CD4-positive, alpha-beta T cell treated with Interleukin-4 for 4 hours (primary cell): Measurements from ENCODE around the gene ZNF433.
A peak's percentile ranks its signal among the peaks of the same experiment; 100 is the strongest.
"Not testable (repeated sequence)": the region's sequence is repeated elsewhere in the genome, so short reads cannot be mapped to it uniquely, and the experiment has no call there.

Experiments used
- DNase-seq: peaks from one replicate; pipeline ENCODE4 v3.0.0-alpha.2; 2020

ZNF433 gene

GRCh38 chr19:12035220-12036172 lies at the start of gene ZNF433:
Gene ZNF433 (minus strand): TSS chr19:12035679. CDS start chr19:12035539, 140 bp downstream.
- peak; percentile 32 for DNase-seq

GRCh38 chr19:12083336-12083735 lies 47.9 kb upstream of the ZNF433 start:
- DNase-seq = not testable (repeated sequence)

- no peak for DNase-seq
Measured at GRCh38 chr19:12077375-12077774, 41.9 kb upstream of the ZNF433 start.

GRCh38 chr19:12076331-12076730 lies 40.9 kb upstream of the ZNF433 start:
- DNase-seq = not testable (repeated sequence)

- no peak for DNase-seq
Measured at GRCh38 chr19:12075538-12076139, 40.2 kb upstream of the ZNF433 start.

GRCh38 chr19:12064590-12065538 lies 29.4 kb upstream of the ZNF433 start, which contains the start of gene ZNF844:
Gene ZNF844 (plus strand): TSS chr19:12064731. CDS start chr19:12064874, 143 bp downstream.
- DNase-seq = peak; percentile 58

GRCh38 chr19:12055784-12056183 lies 20.3 kb upstream of the ZNF433 start:
- DNase-seq = no peak

- peak; percentile 30 for DNase-seq
Measured at GRCh38 chr19:12052497-12053169, 17.2 kb upstream of the ZNF433 start, which contains the start of gene ZNF878. Gene ZNF878 (minus strand): TSS chr19:12052961. CDS start chr19:12052801, 160 bp downstream.

- DNase-seq = no peak
Measured at GRCh38 chr19:12052091-12052496, 16.6 kb upstream of the ZNF433 start.

- DNase-seq = no peak
Measured at GRCh38 chr19:12047868-12048267, 12.4 kb upstream of the ZNF433 start.

- DNase-seq = no peak
Measured at GRCh38 chr19:12043752-12044422, 8.4 kb upstream of the ZNF433 start.

GRCh38 chr19:12042893-12043292 lies 7.4 kb upstream of the ZNF433 start:
- DNase-seq = no peak

GRCh38 chr19:12034620-12035019 lies 859 bp downstream of the ZNF433 start:
- DNase-seq = no peak

GRCh38 chr19:12034198-12034597 lies 1.3 kb downstream of the ZNF433 start:
- no peak for DNase-seq

- no peak for DNase-seq
Measured at GRCh38 chr19:12015753-12016116, 19.7 kb downstream of the ZNF433 start.

GRCh38 chr19:12015015-12015752 lies 20.3 kb downstream of the ZNF433 start:
- no peak for DNase-seq

- DNase-seq = peak; percentile 34
Measured at GRCh38 chr19:12000152-12000981, 35.1 kb downstream of the ZNF433 start.

- no peak for DNase-seq
Measured at GRCh38 chr19:11995174-11995573, 40.3 kb downstream of the ZNF433 start.

GRCh38 chr19:11991921-11992320 lies 43.6 kb downstream of the ZNF433 start:
- not testable (repeated sequence) for DNase-seq

GRCh38 chr19:11989112-11989456 lies 46.4 kb downstream of the ZNF433 start:
- DNase-seq = no peak
